GM10248 (cell line): ENCODE data around the gene SF3B6.
A peak's percentile ranks its signal among the peaks of the same experiment; 100 is the strongest.

Source experiments
- CTCF ChIA-PET: fragments of 300-600 bp; sonication (Branson Sonifier 250); formaldehyde crosslinking; extraction: SDS; loops from one replicate; lab custom pipeline; 2021; ENCODE audit warnings: antibody characterized with exemption; lab: Yijun Ruan, JAX
- POLR2A ChIA-PET: fragments of 350-650 bp; sonication (Branson Sonifier 250); formaldehyde crosslinking; extraction: SDS; loops from one replicate; lab custom pipeline; 2020; ENCODE audit warnings: antibody characterized with exemption; lab: Yijun Ruan, JAX
- DNase-seq: peaks from one replicate; pipeline ENCODE4 v3.0.0; 2012; ENCODE audit errors: extremely low spot score
- TF ChIP-seq, protein P1 (sequence below): IDR thresholded peaks from 2 replicates; pipeline ENCODE4 v1.5.1; 2012; ENCODE audit warnings: mild to moderate bottlenecking, low read depth; ENCODE audit errors: extremely low read depth, missing control alignments, control extremely low read depth

The SF3B6 gene

GRCh38 chr2:24022324-24022974 is 53.7 kb downstream of the SF3B6 start:
- DNase-seq, result no peak
- POLR2A ChIA-PET, result no interaction called here
- TF ChIP-seq, protein P1, sequence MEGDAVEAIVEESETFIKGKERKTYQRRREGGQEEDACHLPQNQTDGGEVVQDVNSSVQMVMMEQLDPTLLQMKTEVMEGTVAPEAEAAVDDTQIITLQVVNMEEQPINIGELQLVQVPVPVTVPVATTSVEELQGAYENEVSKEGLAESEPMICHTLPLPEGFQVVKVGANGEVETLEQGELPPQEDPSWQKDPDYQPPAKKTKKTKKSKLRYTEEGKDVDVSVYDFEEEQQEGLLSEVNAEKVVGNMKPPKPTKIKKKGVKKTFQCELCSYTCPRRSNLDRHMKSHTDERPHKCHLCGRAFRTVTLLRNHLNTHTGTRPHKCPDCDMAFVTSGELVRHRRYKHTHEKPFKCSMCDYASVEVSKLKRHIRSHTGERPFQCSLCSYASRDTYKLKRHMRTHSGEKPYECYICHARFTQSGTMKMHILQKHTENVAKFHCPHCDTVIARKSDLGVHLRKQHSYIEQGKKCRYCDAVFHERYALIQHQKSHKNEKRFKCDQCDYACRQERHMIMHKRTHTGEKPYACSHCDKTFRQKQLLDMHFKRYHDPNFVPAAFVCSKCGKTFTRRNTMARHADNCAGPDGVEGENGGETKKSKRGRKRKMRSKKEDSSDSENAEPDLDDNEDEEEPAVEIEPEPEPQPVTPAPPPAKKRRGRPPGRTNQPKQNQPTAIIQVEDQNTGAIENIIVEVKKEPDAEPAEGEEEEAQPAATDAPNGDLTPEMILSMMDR, result no peak
- CTCF ChIA-PET, result interaction anchor here (0.7 to 2.5 kb wide), 2 partner anchors 10 to 62 kb away, joined by 3 to 8 read pairs; partner anchors contain the start of gene TP53I3

DNA sequence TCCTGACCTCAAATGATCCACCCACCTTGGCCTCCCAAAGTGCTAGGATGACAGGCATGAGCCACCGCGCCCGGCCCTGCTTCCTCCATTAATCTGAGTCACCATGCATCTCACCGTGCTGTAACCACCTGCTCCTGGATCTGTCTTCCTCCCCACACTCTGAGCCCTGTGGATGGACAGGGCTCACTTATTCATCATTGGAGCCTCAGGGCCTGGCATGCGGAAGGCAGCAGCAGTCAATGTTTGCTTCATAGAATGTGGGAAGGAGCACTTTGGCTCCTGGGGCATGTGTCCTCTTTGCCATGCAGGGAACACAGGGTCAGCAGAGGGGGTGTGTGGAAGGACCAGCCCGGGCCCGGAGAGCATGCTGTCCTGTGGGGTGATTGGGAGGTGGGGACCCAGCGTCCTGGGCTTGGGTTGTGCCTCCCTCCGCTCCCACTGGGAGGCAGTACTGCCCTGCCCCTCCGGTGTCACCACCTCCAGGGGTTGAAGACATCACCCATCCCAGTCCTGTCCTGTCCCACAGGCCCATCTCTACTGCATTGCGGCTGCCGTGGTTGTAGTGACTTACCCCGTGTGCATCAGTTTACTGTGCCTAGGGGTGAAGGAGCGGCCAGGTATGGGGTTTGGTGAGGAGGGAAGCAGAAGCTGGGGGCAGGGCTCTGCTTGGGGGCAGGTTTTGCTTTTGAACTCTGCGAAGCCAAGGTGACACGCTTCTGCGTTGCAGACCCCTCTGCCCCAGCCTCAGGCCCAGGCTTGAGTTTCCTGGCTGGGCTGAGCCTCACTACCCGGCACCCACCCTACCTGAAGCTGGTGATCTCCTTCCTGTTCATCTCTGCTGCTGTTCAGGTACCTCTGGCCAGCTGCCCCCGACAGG is 54.8 kb downstream of the SF3B6 start:
- TF ChIP-seq, protein P1, result peak; percentile 30
- ChIA-PET POLR2A (no interaction called here), CTCF (interaction anchor here (0.7 to 2.5 kb wide), 2 partner anchors 12 to 64 kb away, joined by 3 to 8 read pairs; partner anchors contain the start of gene TP53I3)
- no peak for DNase-seq

GRCh38 chr2:24020244-24020643 is 55.9 kb downstream of the SF3B6 start:
- DNase-seq, result no peak
- CTCF ChIA-PET, result interaction anchor here (1.2 kb wide), 1 partner anchor 48 kb away, joined by 3 read pairs; no protein-coding TSS in a partner anchor
- TF ChIP-seq, protein P1, result no peak
- POLR2A ChIA-PET, result no interaction called here

DNA sequence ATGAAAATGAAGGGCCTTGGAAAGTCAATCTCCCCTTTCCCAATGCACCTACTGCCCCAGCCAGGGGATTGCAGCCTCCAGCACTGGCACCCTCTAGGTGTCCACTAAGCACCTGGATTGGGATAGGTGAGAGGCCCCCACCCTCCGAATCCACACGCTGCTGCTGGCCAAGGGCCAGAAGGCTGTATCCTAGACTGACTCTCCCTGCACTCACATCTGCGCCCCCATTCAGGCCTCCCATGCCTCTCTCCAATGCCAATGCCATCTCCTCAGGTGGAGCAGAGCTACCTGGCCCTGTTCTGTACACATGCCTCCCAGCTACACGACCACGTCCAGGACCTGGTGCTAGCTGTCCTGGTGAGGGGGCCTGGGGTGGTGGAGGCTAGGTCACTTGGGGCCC is 56.4 kb downstream of the SF3B6 start:
- TF ChIP-seq, protein P1, result no peak
- POLR2A ChIA-PET, result no interaction called here
- no peak for DNase-seq
- CTCF ChIA-PET, result interaction anchor here (1.2 kb wide), 1 partner anchor 48 kb away, joined by 3 read pairs; no protein-coding TSS in a partner anchor

DNA sequence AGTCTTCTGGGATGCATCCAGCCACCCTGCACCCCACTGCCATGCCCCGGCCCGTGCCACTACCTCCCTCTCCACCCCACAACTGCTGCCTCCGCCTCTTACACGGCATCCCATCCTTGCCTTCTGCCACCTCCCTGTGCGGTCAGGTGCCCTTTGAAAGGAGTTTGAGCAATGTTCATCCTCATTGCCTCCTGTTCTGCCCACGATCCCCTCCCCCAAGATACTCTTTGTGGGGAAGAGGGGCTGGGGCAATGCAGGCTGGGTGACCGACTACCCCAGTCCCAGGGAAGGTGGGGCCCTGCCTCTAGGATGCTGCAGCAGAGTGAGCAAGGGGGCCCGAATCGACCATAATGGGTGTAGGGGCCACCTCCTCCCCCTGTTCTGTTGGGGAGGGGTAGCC is 57.9 kb downstream of the SF3B6 start:
- ChIA-PET POLR2A (no interaction called here), CTCF (no interaction called here)
- TF ChIP-seq, protein P1, result no peak
- no peak for DNase-seq

GRCh38 chr2:24017711-24018110 is 58.4 kb downstream of the SF3B6 start:
- no peak for DNase-seq
- CTCF ChIA-PET, result no interaction called here
- POLR2A ChIA-PET, result no interaction called here
- TF ChIP-seq, protein P1, result no peak
